NCI-H1092 (cell line): ENCODE results near the gene CACNA2D1.
"Not testable (repeated sequence)": the region's sequence is repeated elsewhere in the genome, so short reads cannot be mapped to it uniquely, and the experiment has no call there.

ENCODE experiments used
- DNase-seq: peaks from one replicate; lab custom pipeline; 2025; lab: John Stamatoyannopoulos, UW

The CACNA2D1 gene

DNA sequence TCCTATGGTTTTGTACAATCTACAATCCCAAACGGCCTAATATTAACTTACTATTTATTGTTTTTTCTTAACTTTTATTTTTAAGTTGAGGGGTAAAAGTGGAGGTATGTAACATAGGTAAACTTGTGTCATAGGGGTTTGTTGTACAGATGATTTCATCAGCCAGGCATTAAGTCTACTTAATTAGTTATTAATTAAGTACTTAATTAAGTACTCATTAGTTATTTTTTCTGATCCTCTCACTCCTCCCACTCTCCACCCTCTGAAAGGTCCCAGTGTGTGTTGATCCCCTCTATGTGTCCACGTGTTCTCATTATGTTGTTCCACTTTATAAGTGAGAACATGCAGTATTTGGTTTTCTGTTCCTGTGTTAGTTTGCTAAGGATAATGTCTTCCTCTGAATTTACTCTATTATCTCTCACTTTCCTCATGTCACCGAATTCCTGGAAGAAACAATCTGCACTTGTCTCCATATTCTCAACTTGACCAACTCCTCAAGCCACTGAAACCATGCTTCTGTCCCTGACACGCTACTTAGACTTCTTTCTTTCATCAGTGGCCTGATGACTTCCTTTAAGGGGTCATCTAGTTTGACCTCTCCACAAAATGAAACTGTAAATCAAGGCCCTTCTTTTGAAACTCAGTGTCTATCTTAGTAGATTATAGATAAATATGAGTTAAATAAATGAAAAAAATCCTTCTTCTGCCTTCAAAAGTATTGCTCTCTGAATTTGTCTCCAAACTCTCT is 9.1 kb downstream of the CACNA2D1 start:
- no peak for DNase-seq

DNA sequence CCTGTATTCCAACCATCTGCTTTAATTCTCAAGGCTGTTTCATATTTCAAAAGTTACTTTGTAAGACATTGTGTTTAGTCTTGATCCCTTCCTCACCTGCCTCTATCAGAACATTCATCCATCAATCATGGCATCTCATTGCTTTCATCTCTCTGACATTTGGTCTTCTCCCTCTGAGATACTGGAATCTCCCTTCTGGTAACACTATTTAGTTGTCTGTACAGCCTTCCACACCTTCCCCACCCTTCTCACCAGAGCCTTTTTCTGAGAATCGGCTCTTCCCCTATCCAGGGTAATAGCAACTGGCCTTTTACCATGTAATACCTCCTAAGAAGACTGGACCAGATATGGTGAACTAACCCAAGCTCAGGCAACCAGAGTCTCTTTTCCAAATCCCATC is 10.1 kb downstream of the CACNA2D1 start:
- DNase-seq = no peak

DNA sequence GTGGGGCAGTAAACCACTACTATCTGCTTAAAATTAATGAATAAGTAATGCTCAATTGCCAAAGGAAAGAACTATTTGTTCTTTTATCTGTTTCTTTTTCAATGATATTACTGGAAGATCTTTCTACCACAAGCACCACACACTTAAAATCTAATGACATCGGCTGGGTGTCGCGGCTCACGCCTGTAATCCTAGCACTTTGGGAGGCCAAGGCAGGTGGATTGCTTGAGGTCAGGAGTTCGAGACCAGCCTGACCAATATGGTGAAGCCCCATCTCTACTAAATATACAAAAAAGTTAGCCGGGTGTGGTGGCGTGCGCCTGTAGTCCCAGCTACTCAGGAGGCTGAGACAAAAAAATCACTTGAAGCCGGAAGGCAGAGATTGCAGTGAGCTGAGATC is 10.8 kb downstream of the CACNA2D1 start:
- not testable (repeated sequence) for DNase-seq

DNA sequence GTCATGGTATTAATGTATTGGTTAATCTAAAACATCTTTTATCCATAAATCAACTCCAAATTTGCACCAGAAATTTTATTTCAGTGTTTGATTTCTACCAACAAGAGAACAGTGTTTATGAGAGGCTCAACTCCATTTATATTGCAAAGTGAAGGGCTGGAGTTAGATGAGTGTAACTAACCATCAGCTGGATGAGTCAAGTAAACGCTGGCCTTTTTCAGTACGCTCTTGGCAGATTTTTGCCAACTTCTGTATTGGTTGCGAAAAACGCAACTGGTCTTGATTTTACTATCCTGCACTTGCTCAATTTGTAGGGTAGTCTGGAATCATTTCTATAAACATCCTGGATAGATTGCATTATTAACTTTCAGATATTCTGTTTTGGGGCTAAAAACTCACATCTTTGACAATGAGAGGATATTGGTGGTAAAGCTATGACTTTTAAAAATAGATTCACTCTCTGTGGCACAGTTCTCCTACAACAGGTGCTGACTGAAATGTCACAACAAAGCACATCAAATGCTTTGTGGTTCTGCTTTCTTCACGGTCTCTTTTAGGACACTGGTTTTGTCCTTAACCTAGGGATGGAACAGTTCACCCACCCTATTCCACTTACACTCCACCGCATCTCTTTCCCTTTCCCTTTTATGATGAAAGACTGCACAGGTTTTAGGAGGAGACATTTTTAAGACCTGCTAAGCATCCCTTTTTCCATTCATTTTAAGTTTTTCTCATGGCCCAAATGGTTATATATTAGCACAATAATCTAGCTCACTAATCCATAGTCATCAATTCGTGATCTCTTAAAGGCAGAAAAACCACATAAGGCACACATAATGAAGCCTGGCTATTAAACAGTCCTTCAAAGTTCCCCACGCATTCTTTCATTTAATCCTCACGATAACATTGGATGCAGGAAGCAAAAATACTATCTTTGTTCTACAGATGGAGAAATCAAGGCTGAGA is 12.8 kb downstream of the CACNA2D1 start:
- DNase-seq = no peak

DNA sequence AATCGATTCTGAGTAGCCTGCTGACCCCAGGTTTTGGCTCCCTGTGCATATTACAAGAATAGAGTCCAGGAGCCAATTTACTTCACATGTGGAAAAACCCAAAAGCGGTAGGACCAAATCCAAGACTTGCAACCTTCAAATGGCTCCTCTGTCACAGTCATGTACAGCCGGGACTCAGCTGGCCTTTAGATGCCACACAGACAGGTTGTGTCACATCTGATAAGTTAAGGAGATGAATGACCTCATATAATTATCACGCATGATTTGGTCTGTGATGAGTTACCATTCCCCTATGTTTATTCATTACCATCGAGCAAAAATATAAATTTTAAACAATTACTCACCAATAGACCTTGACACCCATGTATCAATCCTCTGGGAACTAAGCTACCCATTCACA is 14.2 kb downstream of the CACNA2D1 start:
- no peak for DNase-seq

DNA sequence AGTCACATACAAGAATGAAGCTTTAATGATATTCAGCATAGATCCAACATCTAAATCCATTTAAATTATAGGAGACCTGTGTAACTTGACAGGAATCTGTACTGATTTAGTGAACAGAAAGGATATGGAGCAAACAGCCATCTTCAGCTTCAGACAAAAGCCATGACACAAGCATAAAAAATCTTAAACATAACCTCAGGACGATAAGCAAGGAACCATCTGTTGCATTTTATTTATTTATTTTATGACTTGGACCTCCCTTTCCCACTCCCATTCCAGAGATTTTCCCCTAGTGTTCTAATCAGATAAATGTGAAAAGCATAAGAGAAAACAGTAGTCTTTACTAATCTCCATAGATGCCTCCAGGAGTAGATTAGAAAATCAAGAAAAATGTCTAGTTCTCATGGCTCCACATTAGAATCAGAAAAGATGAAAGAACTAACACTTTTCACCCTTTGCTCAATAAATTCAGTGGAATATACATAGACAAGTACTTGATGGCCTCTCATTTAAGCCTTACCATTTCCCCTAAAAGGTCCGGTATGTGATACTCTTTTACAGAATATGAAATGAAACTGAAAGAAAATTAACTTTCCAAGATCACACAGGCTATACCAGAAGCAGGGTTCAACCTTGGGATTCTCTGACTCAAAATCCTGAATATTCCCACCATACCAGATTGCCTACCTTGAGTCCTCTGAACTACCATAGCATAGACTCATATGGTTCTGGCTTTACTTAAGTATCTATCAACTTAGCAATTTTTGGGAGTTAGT is 15.2 kb downstream of the CACNA2D1 start:
- no peak for DNase-seq

DNA sequence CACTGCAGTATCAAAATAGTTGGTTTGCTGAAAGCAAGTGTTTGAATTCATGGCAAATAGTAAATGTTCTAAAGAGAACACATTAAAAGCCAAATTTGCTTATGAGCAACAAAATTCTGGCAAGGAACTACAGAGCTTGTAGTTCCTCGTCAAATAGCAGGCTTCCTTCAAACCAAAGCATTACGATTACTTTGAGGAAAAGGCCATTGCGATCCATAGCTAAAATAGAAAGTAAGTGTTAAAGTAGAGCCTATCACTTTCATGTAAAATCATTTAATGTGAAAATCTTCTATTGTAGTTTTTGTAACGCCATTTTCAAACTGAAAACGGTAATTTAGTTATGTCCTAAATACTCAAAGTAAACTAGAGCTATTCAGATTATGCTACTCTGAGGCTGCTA is 20.1 kb downstream of the CACNA2D1 start:
- no peak for DNase-seq

DNA sequence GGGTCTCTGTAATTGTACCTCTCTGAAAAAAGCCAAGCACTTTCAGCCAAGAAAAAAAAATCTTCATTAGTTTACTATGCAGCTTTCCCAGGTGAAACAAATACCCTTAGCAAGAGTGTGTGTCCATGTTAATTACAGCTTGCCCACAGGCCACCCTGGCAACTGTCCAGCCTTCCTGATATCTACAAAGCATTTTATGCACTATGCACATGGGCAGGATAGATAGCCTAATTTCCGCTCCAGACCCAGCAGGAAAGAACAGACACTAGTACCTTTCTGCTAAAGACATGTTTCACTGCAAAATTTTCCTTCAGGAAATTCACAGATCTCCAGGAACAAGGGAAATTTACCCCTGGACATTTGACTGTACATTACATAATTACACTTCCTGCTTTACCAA is 24.4 kb downstream of the CACNA2D1 start:
- peak; percentile 6 for DNase-seq

DNA sequence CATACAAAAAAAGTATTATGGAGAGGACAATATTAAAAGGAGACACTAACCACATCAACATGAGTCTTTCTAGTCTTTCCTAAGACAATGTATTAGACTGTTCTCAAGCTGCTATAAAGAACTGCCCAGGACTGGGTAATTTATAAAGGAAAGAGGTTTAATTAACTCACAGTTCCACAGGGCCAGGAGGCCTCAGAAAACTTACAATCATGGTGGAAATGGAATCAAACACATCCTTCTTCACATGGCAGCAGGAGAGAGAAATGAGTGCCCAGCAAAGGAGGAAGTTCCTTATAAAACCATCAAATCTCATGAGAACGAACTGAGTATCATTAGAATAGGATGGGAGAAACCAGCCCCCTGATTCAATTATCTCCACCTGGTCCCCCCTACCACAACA is 25.7 kb downstream of the CACNA2D1 start:
- DNase-seq = no peak

DNA sequence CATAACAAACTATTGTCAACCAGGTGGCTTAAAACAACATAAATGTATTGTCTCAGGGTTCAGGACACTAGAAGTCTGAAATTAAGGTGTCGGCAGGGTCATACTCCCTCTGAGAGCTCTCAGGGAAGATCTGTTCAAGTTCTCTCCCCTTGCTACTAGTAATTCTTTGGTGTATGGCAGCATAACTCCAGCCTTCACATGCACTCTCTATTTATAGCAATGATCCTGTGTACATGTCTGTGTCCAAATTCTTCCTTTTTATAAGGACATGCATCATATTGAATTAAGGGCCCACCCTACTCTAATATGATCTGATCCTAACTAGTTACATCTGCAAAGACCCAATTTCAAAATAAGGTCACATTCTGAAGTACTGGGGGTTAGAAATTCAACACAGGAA is 27.2 kb downstream of the CACNA2D1 start:
- DNase-seq = no peak

DNA sequence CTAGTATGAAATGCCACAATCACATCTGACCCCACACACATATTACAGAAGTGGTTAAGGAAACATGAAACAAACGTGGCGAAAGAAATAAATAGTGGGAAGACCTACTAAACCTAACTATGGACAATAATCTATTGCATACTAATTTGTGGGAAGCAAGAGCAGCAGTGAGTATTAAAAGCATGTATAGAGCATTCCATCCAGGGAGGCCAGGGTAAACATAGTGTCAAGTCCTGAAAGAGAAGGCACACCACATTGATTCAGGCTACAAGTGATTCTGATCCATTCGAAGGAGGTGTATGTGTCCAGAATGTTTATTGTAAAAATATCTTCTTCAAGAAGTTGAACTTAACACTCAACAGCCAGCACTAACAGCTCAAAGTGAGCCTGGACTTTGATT is 29.2 kb downstream of the CACNA2D1 start:
- DNase-seq = no peak

DNA sequence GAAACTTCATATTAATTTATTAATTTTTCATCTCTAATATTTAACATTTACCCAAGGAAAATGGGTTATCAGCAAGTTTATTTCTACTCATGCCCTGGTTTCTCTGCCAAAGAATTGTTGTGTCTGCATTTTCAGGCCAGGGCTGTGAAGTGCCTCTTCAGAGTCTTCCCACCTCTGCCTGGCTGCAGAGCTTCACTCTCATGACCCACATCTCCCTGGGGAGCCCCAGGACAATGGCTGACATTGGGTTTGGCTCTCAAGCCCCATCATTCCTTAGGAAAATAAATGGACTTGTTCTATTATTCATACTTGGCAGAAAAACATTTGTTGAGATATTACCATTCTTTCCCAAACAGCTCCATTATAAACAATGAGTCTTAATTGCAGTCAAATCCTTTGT is 30.3 kb downstream of the CACNA2D1 start:
- peak; percentile 70 for DNase-seq

DNA sequence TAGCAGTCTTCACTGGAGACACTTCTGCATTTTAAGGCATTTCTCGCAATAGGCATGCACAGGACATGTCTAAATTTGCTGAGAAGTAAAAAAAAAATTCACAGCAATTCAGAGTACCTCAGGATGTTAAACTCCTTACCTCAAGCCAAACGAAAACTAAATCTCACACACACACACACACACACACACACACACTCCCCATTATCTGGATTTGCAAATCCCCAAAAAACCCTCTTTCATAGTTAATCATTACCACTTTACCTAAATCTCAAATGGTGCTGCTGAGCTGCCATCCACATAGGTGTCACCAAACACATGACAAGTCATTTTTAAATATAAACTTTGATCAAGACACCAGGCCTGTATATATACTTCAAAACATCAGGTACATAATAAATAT is 31.8 kb downstream of the CACNA2D1 start:
- DNase-seq = no peak

DNA sequence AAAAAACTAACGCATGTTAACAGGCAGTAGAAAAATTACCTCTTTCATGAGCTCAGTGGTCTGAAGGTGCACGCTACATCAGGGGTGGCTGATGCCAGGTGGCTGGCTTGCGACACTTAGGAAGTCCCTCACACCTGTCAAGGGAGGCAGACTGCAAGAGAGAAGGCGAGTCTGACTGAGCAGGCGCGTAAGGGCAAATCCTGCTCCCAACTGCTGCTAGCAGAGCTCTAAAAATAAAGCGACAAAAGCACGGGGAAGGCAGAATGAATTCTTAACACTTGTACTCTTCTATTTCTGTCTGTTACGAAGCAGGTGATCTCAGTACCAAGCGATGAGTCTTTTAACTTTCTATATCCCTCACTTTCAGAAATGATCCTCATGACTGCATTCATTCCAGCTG is 33.1 kb downstream of the CACNA2D1 start:
- DNase-seq = no peak

DNA sequence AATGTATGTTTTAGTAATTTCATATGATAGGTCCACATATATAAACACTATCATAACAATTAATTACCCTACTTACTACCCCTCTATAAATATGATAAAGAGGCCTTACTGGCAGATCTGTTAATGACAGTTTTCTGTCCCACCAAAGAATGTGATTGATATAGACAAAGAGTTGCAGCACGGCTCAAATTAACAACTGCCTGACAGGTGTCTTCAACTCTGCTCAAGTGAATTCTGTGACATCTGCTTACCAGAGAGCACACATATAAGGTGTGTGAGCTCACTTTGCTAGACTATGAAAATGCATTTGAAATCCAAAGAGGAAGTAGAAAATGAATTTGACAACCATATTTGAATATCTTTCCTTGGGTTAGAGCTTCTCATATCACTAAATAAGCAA is 36.6 kb downstream of the CACNA2D1 start:
- DNase-seq = no peak

DNA sequence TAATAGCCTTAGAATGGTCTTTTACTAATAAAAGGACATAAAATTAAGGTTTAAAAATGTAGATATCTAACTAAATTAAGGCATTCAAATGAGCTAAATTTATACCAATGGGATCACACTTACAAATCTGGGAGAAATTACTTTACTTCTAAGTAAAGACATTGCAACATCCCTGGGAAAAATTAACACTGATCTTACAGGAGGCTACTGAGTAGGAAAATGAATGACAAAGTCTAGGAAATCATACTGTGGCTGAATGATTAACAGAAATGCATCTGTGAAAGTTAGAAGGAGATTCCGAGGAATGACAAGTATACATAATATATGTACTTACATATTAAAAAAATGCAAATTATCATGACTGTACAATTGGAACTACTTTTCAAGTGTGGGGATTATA is 38.3 kb downstream of the CACNA2D1 start:
- DNase-seq = no peak

DNA sequence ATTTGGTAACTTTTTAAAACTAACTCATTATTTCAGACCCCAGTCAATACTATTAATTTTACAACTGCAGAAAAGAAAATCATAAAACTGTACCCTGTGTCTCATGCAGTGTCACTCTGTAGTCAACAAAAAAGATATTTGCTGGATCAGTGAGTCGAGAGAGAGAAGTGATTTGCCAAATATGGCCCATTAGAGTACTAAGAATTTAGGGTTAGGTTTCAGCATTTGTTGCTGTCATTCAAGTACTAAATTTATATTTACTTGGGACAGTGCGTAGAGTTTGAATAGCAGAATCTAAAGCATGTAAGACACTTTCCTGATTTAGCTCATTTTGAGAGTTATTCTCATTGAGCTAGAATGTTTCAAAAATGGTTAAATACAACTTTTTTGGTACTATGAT is 38.9 kb downstream of the CACNA2D1 start:
- DNase-seq = no peak

DNA sequence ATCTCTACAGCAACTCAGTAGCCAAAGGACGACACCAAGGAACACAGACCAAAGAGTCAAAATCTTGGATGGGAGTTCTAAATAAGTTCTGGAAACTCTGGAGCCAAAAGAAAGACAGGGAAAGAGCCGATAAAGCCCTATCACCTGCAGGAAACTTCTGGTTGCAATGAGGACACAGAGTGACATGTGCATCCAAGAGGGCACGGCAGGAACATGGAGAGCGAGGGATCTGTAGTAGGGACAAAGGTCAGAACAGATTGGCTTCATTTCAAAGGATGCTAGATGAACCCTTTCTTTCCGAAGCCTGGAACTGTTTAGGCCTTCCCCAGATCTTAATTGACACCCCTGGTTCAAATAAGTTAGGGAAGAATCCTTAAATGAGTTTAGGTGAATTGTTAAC is 39.5 kb downstream of the CACNA2D1 start:
- DNase-seq = no peak

DNA sequence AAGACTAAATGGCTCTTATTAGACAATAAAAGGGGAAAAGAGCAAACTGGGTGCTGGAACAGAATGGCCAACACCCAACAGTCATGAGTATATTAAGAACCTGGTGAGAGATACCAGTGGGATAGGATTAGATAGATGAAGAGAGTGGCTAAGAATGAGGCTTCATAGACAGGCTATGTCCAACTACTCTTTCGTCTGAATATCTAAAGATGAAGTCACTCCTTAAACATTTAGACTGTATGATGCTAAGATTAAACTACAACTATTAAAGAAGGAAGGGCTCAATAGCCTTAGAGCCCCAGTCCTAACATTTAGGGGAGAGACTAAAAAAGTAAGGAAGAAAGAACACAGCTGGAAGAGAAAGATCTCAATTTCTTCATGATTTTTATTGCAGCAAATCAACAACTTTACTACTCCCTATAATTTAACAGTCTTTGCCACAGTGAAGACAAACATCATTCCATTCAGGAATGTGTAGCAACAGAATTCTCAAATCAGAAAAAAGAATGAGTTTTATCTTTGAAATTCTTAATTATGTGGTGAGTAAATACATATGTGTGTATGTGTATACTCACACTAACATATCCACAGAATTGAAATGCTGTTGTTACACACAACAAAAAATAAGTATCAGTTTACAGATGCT is 45.6 kb downstream of the CACNA2D1 start:
- no peak for DNase-seq

DNA sequence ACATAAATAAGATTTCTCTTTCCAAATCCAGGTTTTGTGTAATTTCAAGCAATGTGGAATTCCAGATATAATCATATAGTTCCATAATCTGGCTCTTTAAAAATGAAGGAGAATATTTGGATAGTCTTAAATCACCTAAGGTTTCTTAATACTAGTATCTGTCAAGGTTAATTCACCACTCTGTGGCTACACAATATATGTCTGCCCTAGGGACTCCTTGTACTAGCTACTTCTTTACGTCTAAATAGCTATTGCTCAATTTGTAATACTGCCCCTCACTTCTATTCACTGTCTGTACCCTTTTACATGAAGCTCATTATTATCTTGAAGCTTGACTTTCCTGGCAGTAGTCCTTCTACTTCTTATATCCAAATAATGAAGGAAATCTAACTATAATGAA is 47.2 kb downstream of the CACNA2D1 start:
- no peak for DNase-seq

DNA sequence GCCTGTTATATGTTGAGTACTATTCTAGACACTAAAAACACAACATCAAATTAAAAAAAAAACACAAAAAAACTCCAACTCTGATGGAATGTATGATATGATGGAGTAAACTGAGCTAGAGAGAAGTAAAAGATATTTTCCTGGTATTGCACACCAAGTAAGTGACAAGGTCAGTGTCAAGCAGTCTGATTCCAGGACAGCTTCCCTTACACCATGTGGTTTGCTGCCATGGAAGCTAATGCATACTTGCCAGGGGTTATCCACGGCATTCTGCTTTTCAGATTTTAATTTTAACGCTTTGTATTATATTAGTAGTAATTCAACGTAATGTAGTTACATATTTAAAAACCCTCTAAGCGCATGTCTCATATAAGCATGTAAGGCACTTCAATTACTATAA is 48.4 kb downstream of the CACNA2D1 start:
- no peak for DNase-seq

DNA sequence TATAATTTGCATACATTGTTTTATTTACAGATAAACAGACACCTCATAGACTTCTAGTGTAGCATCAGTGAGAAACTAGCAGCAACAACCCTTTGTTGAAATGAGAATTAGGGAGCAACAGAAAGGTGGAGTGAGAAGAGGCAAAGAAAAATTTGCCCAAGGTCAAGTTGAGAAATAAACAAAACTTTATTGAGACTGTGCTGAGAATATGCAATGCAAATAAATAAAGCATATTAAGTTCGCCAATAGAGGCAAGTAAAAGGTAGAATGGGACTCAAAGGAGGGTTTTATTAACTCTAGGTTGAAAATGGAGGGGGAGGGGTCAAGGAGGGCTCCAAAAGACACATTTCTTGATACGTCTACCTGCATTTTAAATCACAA is 49.7 kb downstream of the CACNA2D1 start:
- DNase-seq = no peak
